NCI-H446 treated with DMSO at 0.1 percent for 48 hours (cell line): ENCODE data around the gene INO80C.
A peak's percentile ranks its signal among the peaks of the same experiment; 100 is the strongest.
"Not testable (repeated sequence)": the region's sequence is repeated elsewhere in the genome, so short reads cannot be mapped to it uniquely, and the experiment has no call there.

Source experiments
- DNase-seq: peaks from one replicate; lab custom pipeline; 2025; lab: John Stamatoyannopoulos, UW

Gene INO80C

DNA sequence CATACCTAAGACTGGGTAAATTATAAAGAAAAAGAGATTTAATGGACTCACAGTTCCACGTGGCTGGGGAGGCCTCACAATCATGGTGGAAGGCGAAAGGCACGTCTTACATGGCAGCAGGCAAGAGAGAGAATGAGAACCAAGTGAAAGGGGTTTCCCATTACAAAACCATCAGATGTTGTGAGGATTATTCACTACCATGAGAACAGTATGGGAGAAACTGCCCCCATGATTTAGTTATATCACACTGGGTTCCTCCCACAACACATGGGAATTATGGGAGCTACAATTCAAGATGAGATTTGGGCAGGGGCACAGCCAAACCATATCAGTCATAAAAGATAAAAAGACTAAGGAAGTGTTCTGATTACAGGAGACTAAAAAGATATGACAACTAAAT, 8.5 kb downstream of the INO80C start:
- DNase-seq = not testable (repeated sequence)

DNA sequence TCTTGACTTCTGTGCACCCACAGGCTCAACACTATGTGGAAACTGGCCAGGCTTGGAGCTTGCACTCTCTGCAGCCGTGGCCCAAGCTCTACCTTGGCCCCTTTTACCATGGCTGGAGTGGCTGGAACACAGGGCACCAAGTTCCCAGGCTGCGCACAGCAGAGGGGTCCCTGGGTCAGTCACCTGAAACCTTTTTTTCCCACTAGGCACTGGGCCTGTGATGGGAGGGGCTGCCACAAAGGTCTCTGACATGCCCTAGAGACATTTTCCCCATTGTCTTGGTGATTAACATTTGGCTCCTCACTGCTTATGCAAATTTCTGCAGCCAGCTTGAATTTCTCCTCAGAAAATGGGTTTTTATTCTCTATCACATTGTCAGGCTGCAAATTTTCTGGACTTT, 9.4 kb downstream of the INO80C start:
- not testable (repeated sequence) for DNase-seq

DNA sequence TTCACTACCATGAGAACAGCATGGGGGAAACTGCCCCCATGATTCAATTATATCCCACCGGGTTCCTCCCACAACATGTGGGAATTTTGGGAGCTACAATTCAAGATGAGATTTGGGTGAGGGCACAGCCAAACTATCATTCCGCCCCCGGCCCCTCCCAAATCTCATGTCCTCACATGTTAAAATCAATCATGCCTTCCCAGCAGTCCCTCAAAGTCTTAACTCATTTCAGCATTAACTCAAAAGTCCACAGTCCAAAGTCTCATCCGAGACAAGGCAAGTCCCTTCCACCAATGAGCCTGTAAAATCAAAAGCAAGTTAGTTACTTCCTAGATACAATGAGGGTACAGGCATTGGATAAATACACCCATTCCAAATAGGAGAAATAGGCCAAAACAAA, 10.2 kb downstream of the INO80C start:
- not testable (repeated sequence) for DNase-seq

DNA sequence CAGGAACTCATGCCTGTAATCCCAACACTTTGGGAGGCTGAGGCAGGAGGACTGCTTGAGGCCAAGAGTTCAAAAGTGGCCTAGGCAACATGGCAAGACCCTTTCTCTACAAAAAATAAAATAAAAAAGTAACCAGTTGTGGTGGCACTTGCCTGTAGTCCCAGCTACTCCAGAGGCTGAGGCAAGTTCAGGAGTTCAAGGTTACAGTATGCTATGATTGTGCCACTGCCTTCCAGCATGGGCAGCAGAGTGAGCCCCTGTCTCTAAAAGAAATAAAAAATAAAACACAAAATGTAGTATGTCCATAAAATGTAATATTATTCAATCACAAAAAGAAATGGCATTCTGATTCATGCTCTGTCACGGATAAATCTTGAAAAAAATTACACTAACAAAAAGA, 11.9 kb downstream of the INO80C start:
- DNase-seq = no peak

DNA sequence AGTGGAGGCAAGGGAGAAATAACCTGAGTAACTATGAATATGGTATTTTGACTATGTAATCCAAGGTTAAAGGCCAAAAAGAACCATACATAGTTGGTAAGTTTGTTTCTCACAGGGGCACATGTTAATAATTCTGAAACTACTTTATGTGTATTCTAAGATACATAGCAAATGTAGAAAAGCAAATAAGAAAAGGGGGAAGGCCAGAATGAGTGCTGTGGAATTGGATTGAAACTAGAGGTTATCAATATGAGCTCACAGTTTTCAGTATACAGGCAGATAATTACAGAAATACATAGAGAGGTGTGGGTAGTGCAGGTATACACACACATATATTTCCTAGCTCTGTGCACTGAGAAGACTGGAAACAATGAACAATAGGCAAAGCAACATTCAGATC, 13.7 kb downstream of the INO80C start:
- no peak for DNase-seq

DNA sequence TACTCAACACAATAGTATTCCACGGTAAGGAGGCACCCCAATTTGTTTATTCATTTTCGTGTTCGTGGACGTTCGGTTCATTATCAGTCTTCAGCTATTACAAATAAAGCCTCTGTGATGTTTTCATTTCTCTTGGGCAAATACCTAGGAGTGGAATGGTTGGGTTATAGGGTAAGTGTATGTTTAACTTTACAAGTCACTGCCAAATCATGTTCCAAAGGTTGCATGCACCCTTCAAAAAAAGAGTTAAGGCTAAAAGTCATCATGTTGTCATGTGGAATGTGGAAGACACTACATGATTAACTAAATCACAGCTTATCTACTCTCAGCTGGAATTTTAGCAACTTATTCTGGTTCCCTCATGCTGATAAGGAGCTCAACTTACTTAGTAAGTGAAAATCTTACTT, 15.8 kb downstream of the INO80C start:
- DNase-seq = no peak

DNA sequence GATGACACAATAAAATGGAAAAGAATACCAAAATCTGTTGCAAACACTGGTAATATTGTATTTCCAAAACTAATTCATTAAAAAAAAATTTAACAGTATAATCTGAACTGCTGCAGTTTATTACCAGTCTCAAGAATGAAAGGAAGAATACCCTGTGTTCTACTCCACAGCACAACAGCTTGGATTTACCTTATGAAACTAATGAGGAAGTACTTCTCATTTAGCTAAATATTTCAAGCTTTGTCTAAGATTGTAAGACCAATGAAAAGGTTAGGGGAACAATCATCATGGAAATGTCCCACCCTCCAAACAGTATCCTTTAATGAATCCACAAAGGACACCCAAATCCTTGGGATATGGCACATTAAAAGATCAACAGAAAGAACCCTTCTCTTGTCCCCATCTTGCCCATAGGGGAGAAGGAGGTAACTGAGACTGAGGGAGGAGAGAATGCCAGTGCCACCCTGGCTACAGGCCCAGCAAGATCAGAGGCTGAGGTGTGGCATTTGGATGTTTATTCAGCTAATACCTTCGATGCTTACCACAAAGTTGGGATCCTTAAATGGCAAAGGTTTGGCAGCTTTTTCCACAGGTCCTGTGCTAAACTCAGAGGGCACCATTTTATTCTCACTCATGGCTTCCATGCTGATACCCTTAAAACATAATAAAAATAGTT, 17.7 kb downstream of the INO80C start:
- DNase-seq = no peak

DNA sequence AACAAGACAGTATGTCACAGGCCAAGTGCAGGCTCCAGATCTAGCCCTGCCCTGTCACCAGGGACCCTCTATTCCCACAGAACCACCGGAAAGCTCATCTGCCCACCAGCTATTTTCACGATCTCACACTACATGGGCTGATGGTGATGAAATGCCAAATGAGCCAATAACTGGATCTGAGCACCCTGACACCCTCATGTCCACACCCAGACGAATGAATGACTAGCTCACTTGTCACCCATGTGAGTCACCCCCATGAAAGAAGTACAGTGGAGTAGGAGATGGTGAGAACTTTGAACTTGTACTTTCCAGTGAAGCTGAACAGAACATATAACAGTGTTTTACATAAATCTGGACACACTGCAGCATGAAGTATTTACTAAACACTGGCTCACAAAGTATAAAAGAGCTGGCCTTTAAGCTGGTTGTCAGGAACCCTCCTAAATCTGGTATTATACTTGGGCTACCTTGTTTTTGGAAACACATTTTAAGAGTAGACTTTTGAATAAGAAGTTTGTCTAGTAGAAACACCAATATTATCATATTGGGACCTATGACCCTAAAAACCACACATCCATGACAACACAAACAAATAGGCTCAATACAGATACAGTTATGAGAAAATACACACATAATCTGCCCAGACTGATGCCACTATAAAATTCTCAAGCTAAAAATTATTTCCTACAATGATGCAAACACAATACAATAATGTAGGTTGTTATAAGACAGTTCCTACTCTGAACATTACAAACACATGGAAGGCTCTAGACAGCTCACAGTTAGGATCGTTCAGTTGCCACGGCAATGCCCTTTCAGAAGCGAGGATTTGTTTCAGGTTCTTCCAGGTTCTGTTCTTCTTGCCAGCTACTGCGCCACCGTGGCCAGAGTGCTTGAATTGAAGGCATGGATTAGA, 19.0 kb downstream of the INO80C start:
- DNase-seq = no peak

DNA sequence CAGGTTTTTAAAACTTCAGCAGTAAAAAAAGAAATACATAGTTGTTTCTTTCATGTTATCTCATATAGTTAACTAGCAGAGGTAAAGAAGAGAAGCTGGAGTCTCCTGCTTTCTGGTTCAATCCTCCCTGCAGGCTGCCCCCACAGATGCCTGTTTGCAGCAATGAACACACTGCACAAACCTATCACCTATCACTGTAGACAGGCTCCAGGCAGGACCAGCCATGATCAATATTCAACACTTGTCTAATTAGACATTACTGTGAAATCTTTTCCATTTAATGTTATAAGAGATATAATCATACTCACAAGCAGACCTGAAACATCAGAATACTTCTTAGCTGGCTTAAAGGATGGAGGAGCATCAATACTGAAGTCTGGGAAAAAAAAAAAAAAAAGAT, 19.8 kb downstream of the INO80C start:
- DNase-seq = no peak

DNA sequence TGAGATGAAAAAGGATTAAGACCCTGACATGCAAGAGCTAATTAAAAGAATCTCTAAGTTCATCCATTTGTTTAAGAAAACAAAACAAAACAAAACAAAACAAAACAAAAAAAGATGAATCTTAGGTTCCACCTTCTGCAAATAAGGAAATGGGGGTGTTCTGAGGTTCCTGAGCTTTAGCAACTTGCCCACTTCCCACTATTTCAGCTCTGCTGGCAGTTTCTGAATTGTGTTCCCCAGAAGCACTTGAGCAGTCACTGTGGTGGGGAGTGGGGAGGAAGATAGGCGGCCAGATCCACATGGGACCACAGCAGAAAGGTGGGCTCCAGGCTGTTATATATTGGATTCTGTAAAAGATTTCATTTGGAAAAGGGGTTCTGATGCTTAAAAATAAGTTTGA, 20.3 kb downstream of the INO80C start:
- no peak for DNase-seq

DNA sequence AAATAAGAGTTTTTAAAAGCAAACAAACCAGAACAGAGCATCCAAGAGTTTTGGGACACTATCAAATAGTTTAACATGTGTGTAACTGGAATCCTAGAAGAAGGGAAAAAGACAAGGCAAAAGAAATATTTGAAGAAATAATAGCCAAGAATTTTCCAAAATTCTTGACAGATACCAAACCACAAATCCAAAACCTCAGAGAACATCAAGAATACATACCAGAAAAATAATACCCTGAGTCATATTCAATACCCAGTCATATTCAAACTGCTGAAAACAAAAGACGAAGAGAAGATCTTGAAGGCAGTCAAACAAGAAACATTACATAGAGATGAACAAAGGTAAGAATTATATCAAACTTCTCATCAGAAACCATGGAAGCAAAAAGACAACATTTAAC, 22.9 kb downstream of the INO80C start:
- DNase-seq = no peak

DNA sequence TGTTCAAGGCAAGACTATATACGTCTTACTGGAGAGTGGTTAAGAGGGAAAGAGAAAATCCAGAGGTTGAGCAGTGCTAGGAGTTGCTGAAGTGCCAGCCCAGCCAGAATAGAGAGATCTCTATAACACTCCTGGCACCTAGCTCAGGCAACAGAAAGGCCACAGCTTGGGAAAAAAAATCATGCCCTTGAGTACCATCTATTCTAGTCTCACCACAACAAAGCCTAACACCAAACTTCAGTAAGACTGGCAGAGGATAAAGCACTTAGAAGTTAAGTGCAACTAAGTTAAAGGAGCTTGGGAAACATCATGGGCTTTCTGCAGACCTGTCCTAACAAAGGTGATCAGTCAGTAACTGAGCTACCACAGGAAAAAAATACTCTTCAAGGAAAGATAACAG, 24.2 kb downstream of the INO80C start:
- DNase-seq = no peak

DNA sequence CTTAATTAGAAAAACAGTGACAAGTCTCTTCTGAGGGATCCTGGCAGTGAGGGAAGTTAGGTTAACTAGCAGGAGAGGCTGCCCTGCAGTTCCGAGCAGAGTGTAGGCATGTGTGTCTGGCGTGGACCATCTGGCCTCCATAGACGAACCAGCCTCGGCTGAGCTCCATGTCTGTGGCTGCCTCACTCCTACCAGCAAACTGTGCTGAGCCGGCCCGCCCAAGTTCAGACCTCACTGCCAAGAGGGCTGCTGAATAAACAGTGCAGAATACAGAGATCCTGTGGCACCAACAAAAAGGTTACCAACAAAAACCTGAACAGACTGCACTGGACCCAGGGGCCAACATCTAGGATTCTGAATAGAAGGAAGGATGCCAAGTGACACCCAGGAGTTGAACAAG, 27.3 kb downstream of the INO80C start:
- no peak for DNase-seq

DNA sequence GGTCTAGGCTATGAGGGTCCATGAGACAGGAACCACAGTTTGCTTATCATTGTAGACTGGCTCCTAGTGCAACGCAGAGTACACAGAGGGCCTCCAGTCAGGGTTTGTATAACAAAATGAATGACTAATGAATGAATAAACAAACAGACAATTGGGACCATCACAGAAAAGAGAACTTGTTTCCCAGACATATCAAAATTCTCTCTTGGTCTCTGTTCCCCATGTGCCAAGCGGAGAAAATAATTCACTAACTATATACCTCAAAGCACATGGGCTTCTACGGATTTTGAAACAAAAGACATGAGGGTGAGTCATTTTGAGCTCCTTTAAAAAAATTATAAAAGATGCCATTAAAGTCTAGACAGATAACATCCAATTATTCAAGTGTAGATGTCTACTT, 28.0 kb downstream of the INO80C start:
- no peak for DNase-seq

DNA sequence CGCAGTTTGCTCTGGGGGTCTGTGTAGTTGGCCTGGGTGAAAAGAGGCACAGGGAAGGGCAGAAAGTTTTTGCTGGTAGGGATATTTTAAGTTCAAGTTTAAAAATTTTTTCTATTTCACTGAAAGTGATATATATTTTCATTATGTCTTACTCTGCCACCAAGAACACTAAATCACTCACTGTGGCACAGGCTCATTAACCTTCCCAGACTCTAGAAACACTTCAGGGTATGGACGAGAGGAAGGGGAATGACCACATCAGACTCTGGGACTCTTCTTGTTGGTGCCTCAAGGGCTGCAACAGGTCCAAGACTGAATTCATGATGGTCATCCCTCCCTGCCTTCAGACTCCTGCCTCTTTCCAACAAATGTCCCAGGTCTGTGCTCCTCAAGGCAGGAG, 29.0 kb downstream of the INO80C start:
- DNase-seq = no peak

DNA sequence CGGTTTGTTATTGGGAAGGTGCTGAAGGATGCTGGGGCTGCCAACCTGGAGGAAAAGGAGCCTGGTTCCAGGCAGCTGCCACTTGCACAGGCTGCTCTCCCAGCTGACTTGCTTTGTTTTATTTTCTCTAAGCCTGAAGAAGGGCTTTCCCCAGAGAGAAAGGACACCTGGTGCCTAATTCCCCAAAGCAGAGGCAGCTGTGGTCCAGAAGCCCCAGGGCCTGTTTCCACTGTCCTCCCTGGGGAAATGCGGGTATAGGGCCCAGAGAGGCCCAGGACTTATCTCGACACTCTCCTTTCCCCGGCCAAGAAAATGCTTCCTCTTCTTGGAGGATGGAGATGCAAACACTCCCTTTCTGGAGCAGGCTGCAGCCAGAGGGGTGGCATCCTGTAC, 30.1 kb downstream of the INO80C start:
- DNase-seq = no peak

DNA sequence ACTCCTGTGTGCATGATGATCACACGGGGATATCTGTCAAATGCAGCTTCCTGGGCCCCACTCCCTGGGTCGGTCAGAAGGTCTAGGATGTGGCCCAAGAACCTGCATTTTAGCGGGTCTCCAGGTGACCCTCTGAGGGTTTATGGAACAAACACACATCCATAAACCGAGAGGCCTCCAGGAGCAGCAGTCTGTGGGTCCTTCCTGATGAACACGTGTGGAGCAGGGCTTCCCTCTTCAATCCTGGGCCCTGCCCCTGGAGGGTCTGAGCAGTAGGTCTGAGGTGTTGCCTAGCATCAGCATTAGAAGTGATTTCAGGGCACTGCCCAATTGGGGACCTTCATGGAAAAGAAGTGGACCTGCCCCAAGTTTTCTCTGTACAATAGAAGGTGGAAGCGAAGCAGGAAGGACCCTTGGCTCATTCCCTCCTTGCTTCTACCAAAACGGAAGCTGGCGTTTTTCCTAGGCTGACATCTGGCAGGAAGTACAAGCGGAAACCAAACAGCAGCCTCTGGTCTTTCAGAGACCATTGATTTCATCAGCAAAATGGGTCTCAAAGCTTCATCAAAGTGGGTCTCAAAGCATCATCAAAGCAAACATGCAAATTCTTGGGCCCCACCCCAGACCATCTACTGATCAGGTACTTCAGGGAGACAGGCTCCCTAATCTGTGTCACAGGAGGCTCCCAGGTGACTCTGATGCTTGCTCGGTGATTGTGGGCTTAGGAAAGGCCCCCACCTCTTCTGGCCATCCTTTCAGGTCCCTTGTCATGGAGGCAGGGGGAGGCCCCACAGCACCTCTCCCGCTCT, 30.7 kb downstream of the INO80C start:
- DNase-seq = no peak

DNA sequence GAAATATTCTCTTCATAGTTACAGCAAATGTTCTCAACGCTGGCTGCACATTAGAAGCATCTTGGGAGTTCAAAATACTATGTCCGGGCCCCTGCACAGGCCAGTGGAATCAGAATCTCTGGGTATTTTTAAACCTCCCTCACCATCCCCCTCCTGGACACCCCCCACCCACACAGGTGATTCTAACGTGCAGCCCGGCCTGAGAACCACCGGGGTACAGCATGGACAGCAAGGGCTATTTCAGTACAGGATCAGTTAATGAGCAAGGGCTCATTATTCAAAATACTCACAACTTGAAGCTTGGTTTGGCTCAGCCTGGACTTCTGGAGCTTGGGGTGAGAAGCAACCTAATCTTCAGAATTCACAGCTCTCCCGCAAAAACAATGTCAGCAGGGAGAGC, 31.4 kb downstream of the INO80C start:
- no peak for DNase-seq

DNA sequence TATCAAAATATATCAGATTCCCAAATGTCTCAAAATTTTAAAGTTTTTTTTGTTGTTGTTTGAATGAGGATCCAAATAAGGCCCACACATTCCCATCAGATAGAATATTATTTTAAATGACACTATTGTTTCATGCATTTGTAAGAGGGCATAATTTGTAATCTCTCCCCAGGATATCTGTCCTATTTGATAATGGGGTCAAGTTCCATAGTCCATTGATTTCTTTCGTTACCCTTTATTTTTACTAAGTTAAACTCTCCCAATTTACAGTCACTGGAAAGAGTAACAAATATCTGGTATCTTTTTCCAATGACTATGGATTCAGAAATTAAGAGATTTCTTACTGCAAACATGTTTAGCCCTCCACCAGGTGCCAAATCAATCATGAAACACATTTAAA, 32.4 kb downstream of the INO80C start:
- DNase-seq = no peak

DNA sequence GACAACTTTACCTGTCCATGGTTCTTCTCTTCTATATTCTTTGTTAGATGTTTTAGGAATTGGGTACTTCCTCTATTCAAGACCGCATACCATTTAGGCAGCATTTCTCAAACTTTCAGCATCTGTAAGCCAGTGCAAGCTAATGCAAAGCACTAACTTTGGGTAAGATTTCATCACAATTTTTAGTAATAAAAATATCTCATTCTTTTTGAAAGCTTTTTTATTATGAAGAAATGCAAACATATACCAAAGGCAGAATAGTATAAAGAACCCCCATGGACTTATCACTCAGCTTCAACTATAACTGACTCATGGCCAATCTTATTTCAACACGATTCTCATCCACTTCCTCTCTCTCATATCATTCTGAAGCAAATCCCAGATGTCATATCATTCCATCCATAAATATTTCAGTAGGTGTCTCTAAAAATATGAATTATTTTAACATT, 32.9 kb downstream of the INO80C start:
- DNase-seq = no peak

DNA sequence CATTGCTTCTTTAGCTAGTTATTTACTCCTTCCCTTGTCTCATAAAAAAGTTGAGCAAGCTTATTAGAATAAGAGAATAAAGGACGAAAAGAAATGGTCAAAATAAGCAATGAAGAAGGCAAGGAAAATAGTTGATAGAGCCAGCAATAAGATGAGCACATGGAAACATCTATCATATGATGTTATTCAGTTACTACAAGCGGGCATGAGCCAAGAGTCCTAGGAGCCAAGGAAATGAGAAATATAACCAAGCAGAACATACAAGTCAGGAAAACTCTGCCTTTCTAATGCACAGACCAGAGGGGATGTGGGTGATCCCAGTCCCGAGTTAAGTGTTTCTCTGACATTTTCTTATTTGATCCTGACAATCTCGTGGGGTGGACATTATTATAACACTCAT, 33.9 kb downstream of the INO80C start:
- no peak for DNase-seq

DNA sequence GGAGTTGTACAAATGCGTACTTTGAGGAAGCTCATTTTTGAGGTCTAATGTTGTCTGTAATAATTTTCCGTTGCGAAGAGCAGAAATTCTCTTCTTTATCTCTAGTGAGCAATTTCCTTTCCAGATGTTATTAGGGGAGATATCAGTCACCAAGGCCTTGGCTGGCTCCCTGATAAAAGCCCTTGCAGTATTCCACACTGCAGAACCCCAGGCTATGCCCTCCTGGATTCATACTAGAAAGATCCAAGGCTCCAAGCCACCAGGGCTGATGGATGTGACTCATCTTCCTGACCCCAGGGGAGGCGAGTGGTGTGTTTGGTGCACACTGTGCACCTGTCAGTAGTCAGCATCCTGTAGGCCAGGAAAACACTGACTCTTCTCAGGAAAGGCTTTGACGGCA, 34.7 kb downstream of the INO80C start:
- no peak for DNase-seq

DNA sequence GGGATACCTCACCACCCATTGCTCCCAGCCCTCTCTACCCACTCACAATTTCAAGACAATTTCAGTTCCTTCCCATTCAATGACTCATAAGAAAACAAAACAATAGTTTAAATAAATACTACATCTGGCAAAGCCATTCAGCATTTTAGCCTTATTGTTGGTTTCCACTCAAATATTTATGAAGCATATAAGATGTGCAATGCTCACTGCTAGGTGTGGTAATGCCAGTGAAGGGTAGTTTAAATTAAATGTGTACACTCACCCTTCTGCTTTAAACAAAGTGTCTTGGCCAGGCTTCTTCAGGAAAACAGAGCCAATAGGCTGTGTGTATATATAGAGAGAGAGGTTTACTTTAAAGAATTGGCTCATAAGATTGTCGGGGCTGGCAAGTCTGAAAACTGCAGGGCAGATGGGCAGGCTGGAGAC, 37.0 kb downstream of the INO80C start:
- peak; percentile 17 for DNase-seq
